Stimulated activated CD8-positive, alpha-beta memory T cell treated with anti-CD3 and anti-CD28 coated beads, Interleukin-4, amount 100 ng/mL, for 4 hours (primary cell): ENCODE results near the gene KATNAL1.

ENCODE experiments used
- DNase-seq, 2 donors: peaks; one replicate each; pipeline ENCODE4 v3.0.0-alpha.2; 2020; ENCODE audit warnings: low read depth in 2 of 2, low spot score in 1 of 2

KATNAL1 gene

DNA sequence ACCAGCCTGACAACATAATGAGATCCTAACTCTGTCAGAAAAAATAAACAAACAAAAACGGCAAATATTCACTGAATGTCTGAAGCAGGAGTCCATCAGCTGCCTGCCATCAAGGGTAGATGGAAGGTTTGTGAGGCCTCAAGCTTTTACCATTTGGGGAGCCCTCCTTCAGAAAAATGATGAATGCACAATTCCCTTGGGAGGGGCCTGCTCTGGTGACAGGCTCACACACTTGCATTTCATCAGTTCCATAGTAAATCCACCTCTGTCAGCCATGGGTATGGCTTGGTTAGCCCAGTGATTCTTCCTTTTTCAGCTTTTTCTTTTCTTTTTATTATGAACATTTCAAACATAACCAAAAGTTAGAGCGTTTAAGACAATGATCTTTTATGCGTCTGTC is 26.3 kb upstream of the KATNAL1 start:
- no peak for DNase-seq

DNA sequence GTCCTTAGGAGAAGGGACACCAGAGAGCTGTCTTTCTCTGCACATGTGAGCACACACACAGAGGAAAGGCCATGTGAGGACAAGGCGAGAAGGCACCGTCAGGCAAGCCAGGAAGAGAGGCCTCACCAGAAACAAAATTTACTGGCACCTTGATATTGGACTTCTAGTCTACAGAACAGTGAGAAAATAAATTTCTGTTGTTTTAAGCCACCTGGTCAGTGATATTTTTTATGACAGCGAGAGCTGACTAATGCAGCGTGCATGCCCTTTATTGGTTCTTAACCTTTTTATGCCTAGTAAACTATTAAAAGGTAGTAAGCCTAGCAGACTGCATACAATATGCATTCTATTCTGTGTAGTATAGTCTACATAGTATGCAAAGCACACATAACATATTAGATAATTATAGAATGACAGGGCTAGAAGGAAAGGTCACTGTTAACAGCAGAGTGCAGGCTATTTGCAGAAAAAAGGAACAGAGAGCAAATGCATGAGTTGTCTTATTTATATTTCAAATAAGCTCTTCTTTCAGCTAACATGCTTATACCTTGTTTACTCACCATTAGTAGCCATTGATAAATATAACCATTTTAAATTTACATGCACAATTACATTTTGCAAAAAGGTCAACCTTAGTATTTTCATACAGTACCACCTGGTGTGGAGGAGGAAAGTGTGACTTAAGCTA is 25.2 kb upstream of the KATNAL1 start:
- DNase-seq: no peak

DNA sequence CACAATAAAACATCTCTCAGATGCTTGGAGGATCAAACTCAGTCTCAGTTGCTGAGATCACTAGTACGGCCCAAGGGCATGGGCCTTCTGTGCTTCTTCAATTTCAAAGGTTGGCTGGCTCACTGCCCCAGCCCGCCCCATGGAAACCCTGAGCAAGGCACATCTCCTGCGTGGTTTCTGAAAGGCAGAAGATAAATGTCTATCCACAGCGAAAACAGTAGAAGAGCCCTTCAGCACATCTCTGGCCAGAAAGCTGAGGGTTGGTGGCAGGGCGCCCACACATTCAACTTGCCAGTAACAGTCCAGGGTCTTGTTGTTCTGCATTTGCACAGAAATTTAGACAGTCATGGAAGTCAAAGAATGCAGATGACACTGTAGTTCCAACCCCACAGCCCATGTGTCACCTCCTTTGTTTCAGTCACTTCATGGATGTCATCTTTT is 24.0 kb upstream of the KATNAL1 start:
- no peak for DNase-seq

DNA sequence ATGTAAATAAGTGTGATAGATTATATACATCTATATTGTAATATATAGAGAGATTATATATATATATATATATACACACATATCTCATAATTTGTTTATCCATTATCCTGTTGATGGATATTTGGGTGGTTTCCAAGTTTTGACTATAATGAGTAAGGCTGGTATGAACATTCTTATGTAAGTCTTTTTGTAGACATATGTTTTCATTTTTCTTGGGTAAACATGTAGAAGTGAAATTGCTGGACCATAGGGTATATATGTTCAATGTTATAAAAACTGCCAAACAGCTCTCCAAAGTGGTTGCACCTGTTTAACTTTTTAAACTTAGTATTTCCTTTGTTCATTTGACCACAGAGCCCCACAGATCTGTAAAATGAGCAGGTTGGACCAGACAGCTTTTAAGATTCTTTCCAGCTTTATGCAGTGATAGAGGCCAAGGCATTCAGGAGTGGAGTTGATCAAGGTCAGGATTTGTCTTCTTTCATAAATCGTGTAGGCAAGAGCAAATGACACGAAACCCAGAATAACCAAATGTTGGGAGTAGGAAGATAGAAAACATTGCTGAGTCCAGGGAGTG is 21.7 kb upstream of the KATNAL1 start:
- DNase-seq: no peak

DNA sequence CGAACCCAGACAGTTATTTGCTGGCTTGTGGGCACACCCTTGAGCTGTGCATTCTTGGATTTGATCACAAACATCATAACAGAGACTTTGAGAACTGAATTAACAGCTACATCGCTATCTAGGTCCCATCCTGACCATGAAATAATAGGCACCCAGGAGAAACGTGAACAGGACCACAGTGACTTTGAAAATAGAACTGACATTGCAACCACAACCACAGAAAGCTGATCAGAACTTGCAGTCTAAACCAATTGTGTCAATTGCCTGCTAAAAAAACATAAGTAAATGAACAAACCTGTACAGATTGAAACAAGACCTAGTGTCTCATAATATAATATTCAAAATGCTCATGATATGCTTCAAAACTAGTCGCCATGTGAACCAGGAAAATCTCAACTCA is 18.3 kb upstream of the KATNAL1 start:
- no peak for DNase-seq

DNA sequence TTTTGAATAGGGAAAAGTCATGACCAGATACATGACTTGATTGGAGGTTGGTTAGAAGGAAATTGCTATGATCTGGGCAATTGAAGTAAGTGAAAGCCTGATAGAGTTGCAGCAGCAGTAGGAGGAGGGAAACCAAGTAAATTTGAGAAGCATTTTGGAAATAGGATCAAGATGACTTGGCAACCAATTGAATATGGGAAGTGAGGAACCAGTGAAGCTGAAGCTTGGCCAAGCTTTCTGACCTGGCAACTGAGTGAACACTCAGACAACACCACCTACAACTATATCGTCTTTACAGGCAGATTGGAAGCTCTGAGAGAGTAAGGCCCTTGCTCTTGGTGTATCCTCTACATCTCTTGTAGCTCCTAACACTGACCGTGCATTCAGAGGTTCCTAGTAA is 16.2 kb upstream of the KATNAL1 start:
- no peak for DNase-seq

DNA sequence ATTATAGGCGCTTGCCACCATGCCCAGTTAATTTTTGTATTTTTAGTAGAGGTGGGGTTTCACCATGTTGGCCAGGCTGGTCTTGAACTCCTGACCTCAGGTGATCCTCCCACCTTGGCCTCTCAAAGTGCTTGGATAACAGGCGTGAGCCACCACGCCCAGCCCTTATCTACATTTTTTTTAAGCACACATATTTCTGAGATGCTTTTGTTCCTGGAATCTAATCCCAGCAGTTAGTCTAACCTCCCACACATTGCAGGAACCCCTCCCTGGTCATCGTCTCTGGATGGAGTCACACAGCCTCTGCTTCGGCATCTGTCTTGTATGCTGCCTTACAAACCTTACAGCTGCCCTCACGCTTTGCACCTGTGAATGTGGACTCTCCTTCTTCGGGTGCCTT is 15.1 kb upstream of the KATNAL1 start:
- DNase-seq: no peak

DNA sequence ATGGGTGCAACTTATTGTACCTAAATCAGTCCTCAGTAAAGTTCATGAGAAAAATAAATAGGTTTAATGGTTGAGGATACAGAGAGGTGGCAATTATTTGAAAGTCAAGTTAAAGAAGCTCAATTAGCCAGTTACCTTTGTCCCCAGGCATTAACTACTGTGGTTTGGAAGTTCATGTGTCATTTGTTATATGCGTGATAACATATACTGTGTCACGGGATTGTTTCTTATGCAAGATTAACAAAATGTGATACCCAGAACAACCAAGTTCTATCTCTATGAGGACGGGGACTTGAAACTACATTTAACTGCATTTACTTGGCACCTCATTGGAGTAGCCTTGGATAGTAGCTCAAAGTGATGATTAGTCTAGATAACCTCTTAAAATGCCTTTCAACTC is 13.9 kb upstream of the KATNAL1 start:
- DNase-seq: no peak

DNA sequence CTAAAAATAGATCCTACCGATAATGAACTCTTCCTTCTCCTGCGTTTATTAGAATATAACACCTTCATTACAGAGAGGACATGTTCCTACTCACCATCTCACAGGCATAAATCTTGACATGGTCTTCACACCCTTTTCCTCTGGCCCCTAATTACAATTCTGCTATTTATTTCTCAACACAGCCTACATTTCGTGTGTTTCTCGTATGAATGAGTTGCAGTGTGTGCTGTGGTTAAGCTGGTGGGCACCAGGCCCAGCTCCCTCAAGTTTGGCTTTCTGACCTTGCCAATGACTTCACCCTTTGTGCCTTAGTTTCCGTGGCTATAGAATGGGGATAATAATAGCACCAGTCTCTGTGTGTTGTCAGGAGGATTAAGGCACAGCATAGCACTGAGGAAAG is 12.3 kb upstream of the KATNAL1 start:
- DNase-seq: no peak

DNA sequence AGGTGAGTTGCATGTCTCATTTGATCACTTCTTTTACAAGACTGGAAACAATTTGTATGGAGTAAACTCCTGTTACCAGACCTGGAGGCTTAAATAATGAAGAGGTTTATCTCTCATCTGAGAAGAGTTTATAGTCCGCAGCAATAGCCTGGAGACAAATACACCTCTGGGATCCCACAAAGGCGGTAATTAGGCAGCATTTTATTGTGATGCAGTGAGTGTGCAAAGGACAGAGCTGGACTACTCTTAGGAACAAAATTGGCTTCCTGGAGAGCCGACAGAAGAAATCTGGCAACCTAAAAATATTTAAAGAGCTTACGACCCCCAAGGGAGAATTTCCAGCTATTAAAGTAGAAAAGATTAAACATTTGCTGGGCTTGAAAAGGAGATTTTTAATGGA is 11.8 kb upstream of the KATNAL1 start:
- DNase-seq: no peak

DNA sequence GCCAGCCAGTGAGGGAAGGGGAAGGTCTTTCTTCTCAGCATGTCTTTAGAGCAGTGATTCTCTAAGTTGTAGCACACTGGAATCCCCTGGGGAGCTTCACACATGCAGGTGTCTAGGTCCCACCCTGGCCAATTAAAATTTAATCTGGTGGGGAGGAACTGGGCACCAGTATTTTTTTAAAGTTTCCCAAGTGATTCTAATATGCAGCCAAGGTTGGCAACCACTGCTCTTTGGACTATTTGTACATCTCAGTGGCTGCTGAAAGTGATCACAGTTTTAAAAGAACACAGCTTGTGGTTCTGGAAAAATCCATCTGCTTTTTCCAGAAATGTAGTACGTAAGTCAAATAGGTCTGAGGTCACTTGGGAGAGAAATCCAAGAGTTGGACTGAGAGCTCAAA is 10.7 kb upstream of the KATNAL1 start:
- no peak for DNase-seq

DNA sequence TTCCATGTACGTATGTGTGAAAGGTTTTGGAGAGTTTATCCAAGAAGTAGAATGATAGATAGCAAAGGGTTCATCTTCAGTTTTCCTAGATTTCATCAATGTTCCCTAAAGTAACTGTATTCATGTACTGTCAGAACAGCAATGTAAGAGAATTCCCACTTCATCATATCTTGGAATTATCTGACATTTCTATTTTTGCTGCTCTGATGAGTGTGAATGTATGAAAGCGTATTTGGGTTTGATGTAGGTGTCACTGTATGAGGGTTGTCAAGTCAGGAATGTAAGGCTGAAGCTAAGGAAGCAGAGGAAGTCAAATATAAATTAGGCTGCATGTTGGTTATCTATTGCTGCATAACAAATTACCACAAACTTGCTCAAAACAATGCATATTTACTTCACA is 7.2 kb upstream of the KATNAL1 start:
- DNase-seq: no peak

DNA sequence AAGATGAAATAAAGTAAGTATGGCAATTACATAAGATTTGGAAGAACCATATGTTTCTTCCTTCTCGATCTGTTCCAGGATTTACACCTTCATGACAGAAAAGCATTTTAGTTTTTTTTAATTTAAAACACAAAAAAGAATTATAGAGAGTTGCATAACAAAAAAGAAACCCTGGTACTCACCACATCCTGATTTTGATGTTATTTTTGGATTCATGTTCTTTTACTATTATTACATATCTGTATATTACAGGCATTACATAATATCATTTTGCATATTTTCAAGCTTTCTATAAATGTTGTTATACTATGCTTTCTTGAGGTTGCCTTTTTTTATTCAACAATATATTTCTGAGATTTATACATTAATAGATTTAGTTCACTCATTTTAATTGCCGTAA is 6.7 kb upstream of the KATNAL1 start:
- no peak for DNase-seq

DNA sequence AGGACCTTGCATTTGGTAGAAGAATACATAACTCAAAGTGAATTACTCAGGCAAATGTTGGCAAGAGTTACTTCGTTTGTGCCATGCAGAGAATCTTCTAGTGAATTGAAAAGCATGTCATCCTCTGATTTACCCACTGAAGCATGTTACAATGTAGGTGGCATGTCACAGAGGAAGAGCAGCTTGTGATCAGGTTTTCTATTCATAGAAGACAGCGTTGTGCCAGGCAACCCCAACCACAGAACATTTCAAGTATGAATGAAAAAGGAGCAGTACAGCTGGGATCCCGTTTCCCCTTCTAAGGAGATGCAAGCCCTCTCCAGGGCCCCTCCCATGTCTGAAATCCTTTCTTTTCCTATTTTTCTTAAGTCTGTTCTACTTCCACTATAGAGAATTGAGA is 6.0 kb upstream of the KATNAL1 start:
- DNase-seq: no peak

DNA sequence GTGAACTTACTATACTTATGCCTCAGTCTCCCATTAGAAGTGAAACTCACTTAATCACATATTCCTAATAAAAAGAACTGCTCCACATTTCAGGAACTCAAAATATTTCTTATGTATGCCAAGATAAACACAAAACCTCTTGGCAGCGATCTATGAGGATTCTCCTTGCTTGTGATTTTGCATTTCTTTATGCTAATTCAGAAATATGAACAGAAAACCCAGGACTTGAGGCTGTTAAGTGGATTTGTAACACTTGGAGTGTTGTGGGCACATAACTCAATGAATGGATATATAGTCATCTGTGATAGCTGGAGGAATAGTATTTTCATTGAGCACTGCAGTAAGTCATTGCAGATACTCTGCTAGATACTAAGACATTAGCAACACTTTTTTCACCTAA is 5.6 kb upstream of the KATNAL1 start:
- DNase-seq: no peak

DNA sequence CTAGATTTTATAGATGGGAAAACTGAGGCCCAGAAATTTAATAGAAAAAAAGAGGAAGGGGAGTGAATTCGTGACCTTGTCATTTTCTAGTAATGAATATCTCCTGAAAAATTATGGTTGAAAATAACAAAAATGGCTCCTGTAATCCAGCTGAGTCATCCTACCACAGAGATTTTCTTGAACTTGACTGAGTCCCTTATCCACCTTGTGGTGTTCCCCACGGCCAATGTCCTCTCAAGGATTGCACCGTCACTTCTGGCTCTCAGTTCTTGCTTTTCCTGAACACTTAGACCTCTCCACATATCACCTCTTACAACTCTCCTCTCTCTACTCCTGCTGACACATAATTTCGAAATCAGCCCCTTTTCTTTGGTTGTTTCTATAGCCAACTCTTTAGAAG is 1.2 kb upstream of the KATNAL1 start:
- DNase-seq: no peak

DNA sequence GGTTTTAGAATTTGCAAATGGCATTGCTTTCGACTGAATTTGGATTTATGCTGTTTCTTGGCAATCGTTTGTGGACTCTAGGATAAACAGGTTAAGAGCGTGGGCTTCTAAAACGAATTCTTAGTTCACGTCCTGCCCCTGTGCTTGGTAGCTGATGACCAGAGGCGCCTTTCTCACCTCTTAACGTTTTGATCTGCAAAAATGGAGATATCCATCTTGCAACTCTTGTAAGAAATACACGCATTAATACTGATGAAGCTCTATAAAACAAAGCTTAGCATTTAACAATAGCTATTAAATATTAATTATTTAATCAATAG is 580 bp upstream of the KATNAL1 start:
- DNase-seq: no peak

DNA sequence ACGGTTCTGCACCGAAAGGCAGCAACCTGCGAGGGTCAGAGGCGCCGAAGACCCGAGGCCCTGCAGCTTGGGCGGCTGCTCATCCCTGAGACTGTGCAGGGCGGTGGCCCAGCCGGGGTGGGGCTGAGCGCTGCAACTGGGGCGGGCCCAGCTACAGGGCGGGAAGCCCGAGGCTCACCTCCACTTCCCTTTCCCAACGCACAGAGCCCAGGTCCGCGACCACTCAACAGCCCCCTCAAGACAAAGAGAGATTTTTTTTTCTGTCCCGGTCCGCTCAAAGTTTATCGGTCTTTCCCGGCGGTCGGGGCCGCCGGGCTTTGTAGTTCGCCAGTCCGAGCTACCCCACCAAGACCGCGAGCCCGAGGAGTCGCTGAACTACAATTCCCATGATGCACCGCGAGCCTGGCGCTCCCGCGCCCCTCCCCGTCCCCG is 573 bp downstream of the KATNAL1 start:
- peak; percentile 73 to 80 for DNase-seq

DNA sequence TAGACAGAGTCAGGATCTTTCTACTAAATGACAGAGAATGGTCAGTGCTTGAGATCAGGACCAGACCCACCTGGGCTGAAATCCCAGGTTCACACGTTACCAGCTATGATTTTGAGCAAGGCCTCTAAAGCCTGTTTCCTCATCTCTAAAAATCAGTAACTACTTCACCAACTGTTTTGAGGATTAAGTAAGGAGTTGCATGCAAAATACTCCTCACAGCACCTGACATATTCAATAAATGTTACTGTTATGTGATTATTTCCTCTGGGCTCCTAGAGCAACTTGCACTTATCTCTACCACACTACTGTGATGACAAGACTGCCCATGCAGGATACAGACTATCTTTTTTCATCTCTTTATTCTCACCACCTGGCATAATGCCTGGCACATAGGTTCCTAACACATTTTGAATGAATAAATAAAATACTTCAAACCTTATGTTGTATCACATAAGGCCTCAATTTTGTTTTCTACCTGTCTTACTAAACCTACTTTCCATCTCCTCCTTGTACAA is 1.8 kb downstream of the KATNAL1 start:
- no peak for DNase-seq

DNA sequence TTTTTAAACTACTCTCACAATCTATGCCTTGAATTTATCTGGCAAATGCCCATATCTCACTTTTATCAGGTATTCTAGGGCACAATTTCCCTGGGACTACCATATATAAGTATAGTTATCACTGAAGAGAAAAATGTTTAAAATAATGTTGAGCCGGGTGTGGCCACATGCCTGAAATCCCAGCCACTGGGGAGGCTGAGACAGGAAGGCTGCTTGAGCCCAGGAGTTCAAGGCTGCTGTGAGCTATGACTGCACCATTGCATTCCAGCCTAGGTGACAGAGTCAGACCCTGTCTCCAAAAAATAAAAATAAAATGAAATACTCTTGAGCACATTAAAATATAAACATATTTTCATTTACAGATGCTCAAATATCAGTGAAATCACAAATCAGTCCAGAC is 4.1 kb downstream of the KATNAL1 start:
- DNase-seq: no peak

DNA sequence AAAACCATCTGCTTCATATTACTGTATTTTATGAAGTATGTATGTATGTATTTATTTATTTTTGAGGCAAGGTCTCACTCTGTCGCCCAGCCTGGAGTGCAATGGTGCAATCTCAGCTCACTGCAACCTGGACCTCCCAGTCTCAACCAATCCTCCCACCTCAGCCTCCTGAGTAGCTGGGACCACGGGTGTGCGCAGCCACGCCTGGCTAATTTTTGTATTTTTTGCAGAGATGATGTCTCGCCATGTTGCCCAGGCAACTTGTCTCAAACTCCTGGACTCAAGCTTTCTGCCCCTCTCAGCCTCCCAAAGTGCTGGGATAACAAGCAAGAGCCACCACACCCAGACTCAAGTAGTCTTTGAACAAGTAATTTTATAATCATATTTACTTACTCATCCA is 5.5 kb downstream of the KATNAL1 start:
- DNase-seq: no peak

DNA sequence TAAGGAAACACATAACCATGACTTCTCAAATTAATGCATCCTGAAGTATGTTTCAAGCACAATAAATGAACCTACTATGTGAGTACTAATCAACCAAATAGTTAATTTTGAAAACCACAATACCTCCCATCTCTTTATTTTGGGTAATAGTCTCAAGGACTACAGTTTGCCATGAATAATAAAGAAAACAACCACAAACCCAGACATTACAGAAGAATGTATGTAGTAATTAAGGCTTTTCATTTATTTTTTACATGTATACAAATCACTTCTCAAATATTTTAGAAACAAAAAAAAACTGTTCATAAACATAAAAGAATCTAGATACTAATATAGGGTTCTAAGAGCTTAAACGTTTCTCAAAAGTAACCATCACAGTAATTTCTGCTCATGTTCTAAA is 6.8 kb downstream of the KATNAL1 start:
- no peak for DNase-seq

DNA sequence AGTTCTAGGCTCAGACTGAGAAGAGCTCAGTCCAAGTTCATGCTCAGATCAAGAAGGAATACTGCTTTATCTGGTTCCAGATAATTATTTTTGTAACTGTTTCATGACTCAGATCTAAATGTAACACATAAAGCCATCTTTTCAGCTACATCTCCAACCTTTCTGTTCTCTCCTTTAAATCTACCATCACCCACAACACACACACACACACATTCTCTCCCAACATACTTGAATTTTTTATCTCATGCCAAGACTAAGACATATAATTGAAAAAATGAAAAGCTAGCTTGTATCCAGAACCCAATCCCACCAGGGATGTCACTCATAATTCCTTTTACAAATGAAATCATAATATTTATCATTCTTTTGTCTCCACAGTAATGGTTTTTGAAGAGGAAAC is 7.6 kb downstream of the KATNAL1 start:
- DNase-seq: no peak
